Measurements from ENCODE around the gene BDNF. TPM values are rescaled to one million over a fixed set of nuclear protein-coding genes. Genes with fewer than 3 reads are reported as not detected.

The BDNF gene
- total RNA-seq, 1 donor from 2014 or later: 3.1 TPM

DNA sequence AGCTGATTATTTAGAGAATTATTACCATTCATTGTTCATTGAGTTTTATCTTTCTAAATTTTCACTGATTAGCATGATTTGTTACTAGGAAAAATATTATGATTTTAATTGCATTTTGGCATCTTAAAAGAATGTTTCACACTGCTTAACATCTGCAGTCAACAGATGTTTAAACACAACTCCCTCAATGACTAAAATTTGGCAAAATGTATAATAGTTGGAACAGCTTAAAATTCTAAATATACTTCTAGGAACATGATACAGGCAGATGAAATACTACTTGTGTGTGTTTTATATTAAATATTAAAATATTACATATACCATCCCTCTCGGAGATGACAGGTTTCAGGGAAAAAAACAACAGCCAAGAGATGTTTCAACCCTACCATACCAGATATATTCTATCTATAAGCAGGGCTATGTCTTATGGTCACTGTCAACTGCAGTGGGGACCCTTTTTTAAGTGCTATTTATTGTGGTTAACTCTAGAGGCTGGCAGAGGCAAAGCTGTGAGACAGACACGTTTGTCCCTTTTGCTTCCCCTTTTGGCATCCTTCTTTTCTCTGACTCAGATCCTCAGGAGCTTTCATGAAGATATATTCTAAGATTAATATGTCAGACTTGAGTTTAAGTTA is 81.9 kb downstream of the BDNF start:
- TF ChIP-seq CTCF (IDR thresholded peaks at IDR 0.05; ENCODE audit: borderline replicate concordance): no peak
- H3K4me1 ChIP-seq: peaks cover 24% of the 10 kb centered on the region
- intact Hi-C loops (cut with micrococcal nuclease): no loop called here
- no peak for DNase-seq
- no peaks in the 10 kb centered on the region for H3K9me3 ChIP-seq (replicated peaks)
- H3K36me3 ChIP-seq: no peaks in the 10 kb centered on the region
- H3K4me3 ChIP-seq: no peak overlapping the region
- H3K27ac ChIP-seq (replicated peaks): no peak overlapping the region
- H3K27me3 ChIP-seq (ENCODE audit: low read depth): no peaks in the 10 kb centered on the region

DNA sequence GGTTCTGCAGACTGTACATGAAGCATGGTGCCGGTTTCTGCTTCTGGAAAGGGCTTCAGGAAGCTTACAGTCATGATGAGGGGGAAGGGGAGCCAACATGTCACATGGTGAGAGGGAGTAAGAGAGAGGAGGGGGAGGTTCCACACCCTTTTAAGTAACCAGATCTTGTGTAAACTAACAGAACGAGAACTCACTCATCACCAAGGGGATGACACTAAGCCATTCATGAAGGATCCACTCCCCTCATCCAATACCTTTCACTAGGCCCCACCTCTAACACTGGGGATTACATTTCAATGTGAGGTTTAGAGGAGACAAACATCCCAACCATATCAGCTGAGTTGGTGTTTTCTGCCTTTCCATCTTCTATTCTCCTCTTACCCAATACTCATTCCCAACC is 83.5 kb downstream of the BDNF start:
- no peaks in the 10 kb centered on the region for H3K27me3 ChIP-seq (ENCODE audit: low read depth)
- H3K36me3 ChIP-seq: no peaks in the 10 kb centered on the region
- no peak overlapping the region for H3K4me3 ChIP-seq
- no peak for DNase-seq
- no peak overlapping the region for H3K27ac ChIP-seq (replicated peaks)
- H3K4me1 ChIP-seq: peaks cover 9% of the 10 kb centered on the region
- no peak for TF ChIP-seq CTCF (IDR thresholded peaks at IDR 0.05; ENCODE audit: borderline replicate concordance)
- no peaks in the 10 kb centered on the region for H3K9me3 ChIP-seq (replicated peaks)
- intact Hi-C loops (cut with micrococcal nuclease): no loop called here

DNA sequence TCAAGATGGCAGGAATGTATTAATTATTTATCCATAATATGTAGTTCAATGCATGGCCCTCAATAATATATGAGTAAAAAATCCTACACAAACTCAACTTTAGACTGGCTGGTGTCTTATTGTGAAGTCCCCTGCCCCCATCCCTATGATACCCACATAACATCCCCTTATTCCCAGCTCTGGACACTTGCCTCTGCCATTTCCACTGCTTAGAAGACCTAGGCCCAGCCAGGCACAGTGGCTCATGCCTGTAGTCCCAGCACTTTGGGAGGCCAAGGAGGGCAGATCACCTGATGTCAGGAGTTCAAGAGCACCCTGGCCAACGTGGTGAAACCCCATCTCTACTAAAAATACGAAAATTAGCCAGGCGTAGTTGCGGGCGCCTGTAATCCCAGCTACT is 84.4 kb downstream of the BDNF start:
- H3K27ac ChIP-seq (replicated peaks): no peak overlapping the region

DNA sequence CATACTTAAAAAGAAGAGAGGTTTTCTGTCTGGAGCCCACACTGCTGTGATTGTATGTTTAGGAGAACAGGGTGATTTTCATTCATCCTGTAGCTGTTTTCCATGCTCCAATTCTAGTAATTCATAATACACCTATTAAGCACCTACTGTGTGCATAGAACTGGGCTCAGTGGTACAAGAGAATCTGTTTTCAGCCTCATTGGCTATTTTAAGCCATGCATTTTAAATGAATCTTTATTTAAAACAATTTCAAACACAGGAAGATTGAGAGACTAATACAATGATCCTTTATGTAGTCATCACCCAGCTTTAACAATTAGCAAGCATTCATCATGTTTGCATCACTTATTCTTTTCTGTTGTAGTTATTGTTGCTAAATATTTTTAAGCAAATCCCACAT is 86.2 kb downstream of the BDNF start:
- H3K4me1 ChIP-seq: no peaks in the 10 kb centered on the region
- no peak for TF ChIP-seq CTCF (IDR thresholded peaks at IDR 0.05; ENCODE audit: borderline replicate concordance)
- intact Hi-C loops (cut with micrococcal nuclease): no loop called here
- H3K9me3 ChIP-seq (replicated peaks): no peaks in the 10 kb centered on the region
- no peaks in the 10 kb centered on the region for H3K27me3 ChIP-seq (ENCODE audit: low read depth)
- no peak overlapping the region for H3K4me3 ChIP-seq
- H3K36me3 ChIP-seq: no peaks in the 10 kb centered on the region
- DNase-seq: no peak
- no peak overlapping the region for H3K27ac ChIP-seq (replicated peaks)

More for the DNA sequence above, 84.4 kb downstream of the BDNF start:
- no peak for DNase-seq
- Histone ChIP-seq H3K36me3 (no peaks in the 10 kb centered on the region), H3K4me3 (no peak overlapping the region), H3K4me1 (peaks cover under 1% of the 10 kb centered on the region), H3K9me3 (replicated peaks) (no peaks in the 10 kb centered on the region), H3K27me3 (ENCODE audit: low read depth) (no peaks in the 10 kb centered on the region)
- no peak for TF ChIP-seq CTCF (IDR thresholded peaks at IDR 0.05; ENCODE audit: borderline replicate concordance)
- intact Hi-C loops (cut with micrococcal nuclease): no loop called here

DNA sequence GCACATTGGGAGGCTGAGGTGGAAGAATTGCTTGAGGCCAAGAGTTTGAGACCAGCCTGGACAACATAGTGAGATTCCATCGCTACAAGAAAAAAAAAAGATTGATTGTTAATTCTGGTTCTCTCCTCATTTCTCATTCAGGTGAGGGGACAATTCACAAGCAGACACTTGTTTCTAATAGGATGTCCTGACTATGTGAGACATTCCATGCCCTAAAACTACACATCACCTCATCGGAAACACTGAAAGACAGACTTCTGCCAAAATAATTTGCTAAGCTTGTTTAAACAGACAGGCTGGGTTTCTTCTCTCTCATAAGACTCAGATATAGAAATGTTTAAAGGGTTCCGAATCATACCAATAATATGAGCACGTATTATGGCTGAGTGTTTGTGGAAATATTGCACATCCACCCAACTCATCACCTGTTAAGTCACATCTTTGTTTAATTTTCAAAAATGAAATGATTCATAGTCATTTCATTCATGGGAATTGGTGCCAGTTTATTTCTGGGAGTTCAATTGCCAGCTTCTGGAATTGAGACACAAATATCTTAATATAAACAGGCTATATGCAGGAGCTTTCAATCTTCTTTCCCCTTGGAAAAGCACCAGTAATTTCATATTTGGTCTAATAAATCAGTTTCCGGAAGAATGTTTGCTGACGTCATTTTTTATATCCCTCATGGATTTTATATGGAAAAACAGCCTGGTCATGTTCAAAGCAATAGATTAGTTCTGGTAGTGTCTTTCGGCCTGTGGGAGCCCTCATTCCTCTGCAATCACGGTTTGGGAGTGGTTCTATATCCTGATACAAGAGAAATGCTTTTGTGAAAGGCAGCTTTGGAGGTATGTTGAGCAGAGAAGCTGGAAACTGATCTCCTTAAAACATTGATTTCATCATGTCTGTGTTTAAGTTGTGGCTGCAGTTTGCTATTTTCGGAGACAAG is 87.0 kb downstream of the BDNF start:
- no peak for DNase-seq
- H3K4me3 ChIP-seq: no peak overlapping the region
- H3K9me3 ChIP-seq (replicated peaks): no peaks in the 10 kb centered on the region
- H3K27ac ChIP-seq (replicated peaks): no peak overlapping the region
- H3K4me1 ChIP-seq: no peaks in the 10 kb centered on the region
- TF ChIP-seq CTCF (IDR thresholded peaks at IDR 0.05; ENCODE audit: borderline replicate concordance): no peak
- no peaks in the 10 kb centered on the region for H3K27me3 ChIP-seq (ENCODE audit: low read depth)
- intact Hi-C loops (cut with micrococcal nuclease): no loop called here
- no peaks in the 10 kb centered on the region for H3K36me3 ChIP-seq
